Measurements from ENCODE around the gene SNRNP40.
A peak's percentile ranks its signal among the peaks of the same experiment; 100 is the strongest.
"Not testable (repeated sequence)": the region's sequence is repeated elsewhere in the genome, so short reads cannot be mapped to it uniquely, and the experiment has no call there.

SNRNP40 gene

DNA sequence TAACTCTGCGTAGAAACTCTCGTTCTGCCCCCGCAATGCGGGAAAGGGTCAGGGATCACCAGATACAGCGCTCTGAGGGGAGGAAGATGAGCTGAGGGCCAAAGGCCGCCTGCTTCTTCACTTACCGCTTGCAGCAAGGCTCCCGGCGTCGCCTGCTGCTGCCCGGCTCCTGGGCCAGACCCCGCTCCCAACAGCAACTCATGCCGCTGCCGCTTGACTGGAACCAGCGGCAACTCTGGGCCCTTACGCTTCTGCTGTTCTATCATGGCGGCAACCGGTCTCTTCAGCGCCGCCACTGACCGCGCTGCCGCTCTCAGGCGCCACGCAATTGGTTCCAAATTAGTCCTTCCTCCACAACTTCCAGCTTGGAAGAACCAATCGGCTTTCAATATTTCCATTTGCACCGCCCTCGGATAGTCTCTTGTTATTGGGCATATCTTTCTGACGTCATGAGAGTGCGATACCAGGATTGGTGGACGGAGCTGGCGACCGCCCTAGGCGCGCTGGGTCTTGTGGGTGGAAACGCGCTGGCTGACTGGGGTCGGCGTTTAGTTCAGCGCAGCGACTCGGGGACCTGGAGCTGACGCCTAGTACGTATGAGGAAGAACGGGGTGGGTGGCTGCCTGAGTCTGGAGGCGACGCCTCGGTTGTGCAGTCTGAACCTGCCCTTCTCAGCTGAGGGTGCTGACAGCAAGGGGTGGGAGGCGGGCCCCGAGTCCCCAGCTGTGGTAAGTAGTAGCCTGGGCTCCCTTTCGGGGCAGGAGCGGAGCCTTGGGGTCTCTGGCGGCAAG is at the start of gene SNRNP40, which contains the start of gene ZCCHC17:
SNRNP40 (minus strand) TSS at position 303 of the 791 bp plus-strand sequence; CDS start at position 266, 37 bp downstream.
ZCCHC17 (plus strand) TSS at position 547 of the 791 bp plus-strand sequence. CDS start 13,067 bp downstream, outside the sequence.
- peak; percentile 99 for DNase-seq

- no peak for DNase-seq
Measured at GRCh38 chr1:31345635-31346034, 49.0 kb upstream of the SNRNP40 start.

DNA sequence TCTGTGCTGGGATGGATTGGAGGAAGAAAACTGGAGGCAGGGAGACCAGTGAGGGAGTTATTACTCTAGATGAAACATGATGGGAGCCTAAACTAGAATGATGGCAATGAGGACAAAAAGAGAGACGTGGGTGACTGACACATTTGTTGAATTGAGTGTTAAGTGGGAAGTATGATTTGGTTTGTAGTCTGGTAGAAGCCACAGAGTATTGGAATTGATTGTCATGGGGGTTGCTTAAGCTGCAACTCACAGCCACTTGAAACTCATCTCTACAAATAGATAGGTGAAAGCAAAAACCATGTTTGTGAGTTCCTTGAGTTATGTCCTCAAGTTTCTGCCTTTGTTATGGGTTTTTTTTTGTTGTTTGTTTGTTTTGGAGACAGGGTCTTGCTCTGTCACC is 47.9 kb upstream of the SNRNP40 start:
- DNase-seq, result no peak

- DNase-seq, result no peak
Measured at GRCh38 chr1:31336687-31337467, 40.3 kb upstream of the SNRNP40 start.

GRCh38 chr1:31335007-31335406 is 38.4 kb upstream of the SNRNP40 start:
- peak; percentile 30 for DNase-seq

DNA sequence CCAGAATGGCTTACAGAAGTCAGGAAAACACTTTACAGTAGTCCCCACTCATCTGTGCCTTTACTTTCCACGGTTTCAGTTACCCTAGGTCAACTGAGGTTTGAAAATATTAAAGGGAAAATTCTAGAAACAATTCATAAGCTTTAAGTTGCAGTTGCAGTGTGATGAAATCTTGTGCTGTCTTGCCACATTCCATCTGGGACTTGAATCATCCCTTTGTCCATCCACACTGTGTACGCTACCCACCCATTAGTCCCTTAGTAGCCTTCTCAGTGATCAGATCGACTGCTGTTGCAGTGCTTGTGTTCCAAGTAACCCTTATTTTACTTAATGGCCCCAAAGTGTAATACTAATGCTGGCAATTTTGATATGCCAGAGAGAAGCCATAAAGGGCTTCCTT is 30.8 kb upstream of the SNRNP40 start:
- DNase-seq, result no peak

GRCh38 chr1:31326461-31326860 is 29.9 kb upstream of the SNRNP40 start:
- DNase-seq, result no peak

- no peak for DNase-seq
Measured at GRCh38 chr1:31324992-31325391, 28.4 kb upstream of the SNRNP40 start.

DNA sequence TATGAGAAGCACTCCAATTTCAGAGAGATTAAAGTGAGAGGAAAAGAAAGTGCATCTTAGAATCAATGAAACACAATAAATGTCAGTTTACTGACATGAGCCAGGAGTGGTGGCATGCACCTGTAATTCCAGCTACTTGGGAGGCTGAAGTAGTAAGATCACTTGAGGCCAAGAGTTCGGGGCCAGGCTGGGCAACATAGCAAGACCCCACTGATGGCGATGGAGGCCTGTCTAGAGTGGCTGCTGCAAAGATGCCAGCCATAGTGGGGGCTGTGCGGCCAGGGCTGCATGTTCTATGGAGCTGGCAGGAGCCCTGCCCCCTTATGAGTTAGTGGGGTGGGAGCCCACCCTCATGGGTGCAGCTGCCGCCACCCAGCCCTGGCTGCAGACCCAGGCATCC is 27.5 kb upstream of the SNRNP40 start:
- no peak for DNase-seq

DNA sequence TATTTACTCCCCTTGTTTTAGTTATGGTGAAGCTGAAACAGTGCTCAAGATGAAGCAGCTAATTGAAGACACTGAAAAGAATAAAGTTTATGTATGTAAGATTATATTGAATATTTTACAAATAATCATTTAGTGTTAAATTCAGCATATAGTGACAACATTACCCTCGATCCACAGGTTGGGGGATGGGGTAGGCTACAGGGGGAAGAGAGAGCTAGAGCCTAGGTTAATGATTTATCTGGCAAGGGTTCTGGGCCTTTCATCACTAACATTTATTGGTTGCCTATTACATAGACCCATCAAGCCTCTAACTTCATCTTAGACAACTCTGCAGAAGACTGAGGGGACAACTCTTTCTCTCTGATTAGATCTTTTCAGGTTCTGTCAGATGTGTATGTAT is 21.6 kb upstream of the SNRNP40 start:
- no peak for DNase-seq

GRCh38 chr1:31315902-31316301 is 19.3 kb upstream of the SNRNP40 start:
- DNase-seq, result no peak

- no peak for DNase-seq
Measured at GRCh38 chr1:31310198-31310597, 13.6 kb upstream of the SNRNP40 start.

DNA sequence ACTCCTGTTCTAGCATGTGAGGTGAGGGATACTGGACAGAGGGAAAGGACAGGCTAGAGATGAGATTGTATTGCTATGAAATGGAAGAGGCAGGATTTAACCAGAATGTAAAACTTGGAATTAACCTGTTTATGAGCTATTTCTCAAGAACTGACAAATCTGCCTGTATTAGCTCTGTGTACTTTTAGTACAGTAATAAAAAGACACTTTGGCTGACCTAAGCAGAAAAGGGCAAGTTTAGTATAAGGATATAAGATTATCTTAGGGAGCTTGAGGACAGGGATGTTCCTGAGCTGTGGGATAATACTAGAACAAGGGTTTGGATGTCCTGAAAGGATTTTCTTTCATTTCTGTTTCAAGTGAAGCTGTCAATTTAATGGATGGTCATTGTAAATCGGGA is 11.4 kb upstream of the SNRNP40 start:
- DNase-seq, result no peak

- no peak for DNase-seq
Measured at GRCh38 chr1:31306278-31306677, 9.7 kb upstream of the SNRNP40 start.

DNA sequence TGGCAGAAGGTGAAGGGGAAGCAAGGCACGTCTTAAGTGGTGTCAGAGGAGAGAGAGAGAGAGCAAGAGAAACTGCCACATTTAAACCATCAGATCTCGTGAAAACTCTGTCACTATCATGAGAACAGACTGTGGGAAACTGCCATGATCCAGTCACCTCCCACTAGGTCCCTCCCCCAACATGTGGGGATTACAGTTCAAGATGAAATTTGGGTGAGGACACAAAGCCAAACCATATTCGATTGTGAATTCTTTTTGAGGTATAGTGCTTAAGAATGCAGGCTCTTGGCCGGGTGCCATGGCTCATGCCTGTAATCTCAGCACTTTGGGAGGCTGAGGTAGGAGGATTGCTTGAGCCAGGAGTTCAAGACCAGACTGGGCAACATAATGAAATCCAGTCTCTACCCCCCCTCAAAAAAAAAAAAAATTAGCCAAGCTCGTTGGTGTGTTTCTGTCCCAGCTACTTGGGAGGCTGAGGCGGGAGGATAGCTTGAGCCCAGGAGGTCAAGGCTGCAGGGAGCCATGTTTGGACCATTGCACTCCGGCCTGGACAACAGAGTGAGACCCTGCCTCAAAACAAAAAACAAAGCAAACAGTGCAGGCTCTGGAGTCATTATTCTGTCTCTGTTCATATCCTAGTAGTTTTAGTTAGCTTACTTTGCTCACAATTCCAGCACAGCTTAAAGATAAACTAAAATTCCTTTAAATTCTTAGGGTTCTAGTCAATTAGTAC is 6.3 kb upstream of the SNRNP40 start:
- DNase-seq, result no peak

GRCh38 chr1:31300193-31300592 is 3.6 kb upstream of the SNRNP40 start:
- DNase-seq, result peak; percentile 31

GRCh38 chr1:31299365-31299764 is 2.8 kb upstream of the SNRNP40 start:
- DNase-seq, result no peak

DNA sequence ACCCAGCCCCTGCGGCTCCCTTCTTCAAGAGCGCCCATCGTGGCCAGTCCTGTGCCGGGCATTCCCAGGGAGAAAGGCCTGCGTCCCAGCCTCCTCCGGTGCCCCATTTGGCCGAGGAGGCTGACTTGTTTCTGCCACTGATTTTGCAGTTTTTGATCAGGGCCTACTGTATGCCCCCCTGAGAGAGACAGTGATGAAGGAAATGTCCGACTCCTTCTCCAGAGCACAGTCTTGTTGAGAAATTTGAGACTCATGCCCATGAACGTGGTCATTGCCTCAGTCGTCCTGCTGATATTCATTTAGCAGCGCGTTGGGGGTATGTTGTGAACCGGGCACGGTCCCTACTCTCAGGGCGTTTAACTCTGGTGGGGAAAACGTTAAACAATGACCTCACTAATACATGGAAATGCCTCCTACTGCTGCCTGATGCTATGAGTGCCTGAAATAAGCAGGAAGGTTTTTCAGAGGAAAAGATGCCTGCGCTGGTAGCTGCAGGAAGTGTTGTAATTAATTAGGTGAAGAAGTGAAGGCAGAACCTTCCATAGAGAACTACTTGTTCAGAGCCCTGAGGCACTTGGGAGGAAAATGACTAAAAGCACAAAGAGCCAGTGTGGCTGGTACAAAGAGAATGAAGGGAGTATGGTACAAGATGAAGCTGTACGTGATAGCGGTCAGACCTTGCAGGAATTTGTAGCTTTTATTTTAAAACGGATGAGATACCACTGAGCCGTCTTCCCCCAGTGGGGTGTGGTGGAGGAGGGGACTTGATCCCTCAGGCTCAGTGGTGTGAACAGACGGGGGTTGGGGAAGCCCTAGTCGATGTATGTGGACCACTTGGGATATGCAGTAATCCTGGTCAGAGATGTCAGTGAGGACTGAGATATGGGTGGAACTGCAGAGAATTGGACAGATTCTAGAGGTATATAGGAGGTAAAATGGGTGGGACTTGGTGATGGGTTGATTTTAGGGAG is 974 bp upstream of the SNRNP40 start:
- peak; percentile 2 for DNase-seq

- no peak for DNase-seq
Measured at GRCh38 chr1:31295874-31296485, 608 bp downstream of the SNRNP40 start.

DNA sequence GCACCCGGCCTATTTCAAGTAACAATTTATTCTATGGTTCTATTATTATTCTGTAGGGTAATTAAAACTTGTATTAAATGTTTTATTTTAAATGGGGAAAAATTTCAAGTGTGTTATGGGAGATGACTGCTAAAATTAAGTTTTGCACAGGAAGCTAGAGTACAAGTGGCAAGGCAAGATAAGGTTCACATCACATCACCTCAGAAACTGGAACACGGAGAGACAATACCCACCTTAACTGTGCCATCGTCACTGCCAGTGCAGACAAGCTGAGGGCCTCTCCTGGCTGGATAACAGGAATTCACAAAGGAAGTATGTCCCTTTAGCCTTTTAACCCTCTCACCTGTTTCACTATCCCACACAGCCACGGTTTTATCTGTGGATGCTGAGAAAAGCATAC is 7.6 kb downstream of the SNRNP40 start:
- no peak for DNase-seq

DNA sequence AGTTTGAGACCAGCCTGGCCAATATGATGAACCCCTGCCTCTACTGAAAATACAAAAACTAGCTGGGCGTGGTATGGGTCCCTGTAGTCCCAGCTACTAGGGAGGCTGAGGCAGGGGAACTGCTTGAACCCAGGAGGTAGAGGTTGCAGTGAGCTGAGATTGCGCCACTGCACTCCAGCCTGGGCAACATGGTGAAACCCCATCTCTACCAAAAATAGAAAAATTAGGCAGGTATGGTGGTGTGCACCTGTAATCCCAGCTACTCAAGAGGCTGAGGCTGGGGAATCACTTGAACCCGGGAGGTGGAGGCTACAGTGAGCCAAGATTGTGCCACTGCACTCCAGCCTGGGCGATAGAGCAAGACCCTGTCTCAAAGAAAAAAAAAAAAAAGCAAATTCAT is 8.8 kb downstream of the SNRNP40 start:
- DNase-seq, result not testable (repeated sequence)

DNA sequence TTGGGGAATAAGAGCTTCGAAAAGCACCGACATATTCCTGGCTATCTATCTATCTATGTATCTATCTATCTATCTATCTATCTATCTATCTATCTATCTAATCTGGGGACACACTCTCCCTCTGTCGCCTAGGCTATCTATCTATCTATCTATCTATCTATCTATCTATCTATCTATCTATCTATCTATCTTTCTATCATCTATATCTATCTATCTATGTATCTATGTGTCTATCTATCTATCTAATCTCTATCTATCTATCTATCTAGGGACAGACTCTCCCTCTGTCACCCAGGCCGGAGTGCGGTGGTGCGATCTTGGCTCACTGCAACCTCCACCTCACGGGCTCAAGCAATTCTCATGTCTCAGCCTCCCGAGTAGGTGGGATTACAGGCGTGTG is 14.2 kb downstream of the SNRNP40 start:
- not testable (repeated sequence) for DNase-seq

All from CD4-positive, alpha-beta T cell treated with Interleukin-17A for 1 hour (primary cell).